ENCODE results near the gene MFN2.
"Not testable (repeated sequence)": the region's sequence is repeated elsewhere in the genome, so short reads cannot be mapped to it uniquely, and the experiment has no call there.

Gene MFN2

DNA sequence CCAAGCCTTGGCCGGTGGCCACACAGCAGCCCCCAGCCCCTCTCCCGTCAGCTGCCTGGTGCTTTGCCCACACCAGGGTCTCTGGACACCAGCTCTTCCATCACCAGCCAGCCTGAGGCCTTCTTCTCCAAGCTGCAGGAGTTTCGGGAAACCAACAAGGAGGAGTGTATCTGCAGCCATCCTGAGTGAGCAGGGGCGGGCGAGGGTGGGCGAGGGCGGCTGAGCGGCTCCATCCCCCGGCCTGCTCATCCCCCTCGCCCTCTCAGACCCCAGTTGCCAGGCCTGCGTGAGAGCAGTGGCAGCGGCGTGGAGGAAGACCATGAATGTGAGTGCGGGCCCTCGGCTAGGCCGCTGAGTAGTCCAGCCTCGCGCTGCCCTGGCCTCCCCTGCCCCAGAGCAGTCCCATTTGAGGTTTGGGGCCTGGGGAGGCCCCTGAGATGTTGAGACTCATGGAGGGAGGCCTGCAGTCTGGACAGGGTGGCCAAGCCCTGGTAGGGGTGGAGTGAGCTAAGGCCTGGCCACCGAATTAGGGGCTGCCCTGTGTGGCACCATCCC lies 48.8 kb downstream of the MFN2 start:
- no peak for DNase-seq

GRCh38 chr1:12029720-12030339 lies 49.6 kb downstream of the MFN2 start:
- DNase-seq, result no peak

DNA sequence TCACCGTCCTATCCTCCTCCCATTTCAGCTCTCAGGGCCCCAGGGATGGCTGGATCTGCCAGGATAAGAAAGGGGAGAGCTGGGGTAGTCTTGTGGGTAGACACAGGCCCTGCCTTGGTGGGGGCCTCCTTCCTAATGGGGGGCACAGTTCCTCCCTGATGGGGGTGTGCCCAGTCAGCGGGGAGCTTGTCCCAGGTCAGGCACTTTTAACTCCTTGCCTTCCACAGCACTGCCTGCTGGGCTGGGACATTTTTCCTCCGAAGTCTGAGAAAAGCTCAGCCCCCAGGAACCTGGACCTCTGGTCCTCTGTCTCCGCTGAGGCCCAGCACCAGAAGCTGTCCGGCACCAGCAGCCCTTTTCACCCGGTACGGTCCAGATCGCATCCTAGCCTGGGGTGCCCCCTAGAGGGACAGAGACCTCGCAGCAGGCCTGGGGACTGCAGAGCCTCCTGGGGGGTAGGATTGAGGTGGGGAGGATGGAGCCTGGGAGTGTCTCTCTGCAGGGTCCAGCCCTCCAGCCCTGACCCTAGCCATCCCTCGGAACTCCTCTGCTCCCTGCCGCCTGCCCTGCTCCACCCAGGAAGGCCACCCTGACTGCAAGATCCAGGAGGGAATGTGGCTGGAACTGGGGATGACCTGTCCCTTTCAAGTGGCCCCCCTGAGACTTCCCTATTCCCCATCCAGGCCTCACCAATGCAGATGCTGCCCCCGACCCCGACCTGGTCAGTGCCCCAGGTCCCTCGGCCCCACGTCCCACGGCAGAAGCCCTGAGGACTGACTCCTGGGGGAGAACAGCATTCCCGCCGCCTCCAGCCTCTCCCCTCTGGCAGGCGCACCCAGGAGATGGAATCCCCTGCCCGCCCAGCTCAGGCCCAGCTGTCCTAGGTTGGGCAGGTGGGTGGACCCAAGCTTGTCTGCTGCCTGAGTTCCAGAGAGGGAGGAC lies 51.1 kb downstream of the MFN2 start:
- no peak for DNase-seq

GRCh38 chr1:12032161-12032621 lies 51.9 kb downstream of the MFN2 start:
- no peak for DNase-seq

- not testable (repeated sequence) for DNase-seq
These were observed 53.2 kb downstream of the MFN2 start for GRCh38 chr1:12033441-12033840.

DNA sequence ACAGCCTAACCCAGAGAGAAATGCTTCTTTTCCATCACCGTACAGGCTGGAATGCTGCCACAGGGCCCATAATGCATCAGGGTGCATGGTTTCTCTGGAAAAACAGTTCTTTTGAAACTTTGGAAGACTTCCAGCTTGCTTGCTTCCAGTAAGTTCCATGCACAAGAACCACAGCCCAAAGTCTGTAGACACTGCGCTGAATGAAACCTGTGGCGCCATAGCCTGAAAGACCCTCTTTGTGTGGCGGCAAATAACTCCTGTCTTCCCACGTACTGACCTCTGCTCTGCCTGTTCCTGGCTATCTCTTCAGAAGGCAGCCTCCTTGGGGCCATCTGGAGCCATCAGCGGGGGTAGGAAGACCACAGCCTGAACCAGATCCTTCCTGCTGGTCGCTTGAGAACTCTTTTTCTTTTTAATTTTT lies 54.1 kb downstream of the MFN2 start:
- no peak for DNase-seq

GRCh38 chr1:12035312-12035711 lies 55.1 kb downstream of the MFN2 start:
- DNase-seq, result no peak

DNA sequence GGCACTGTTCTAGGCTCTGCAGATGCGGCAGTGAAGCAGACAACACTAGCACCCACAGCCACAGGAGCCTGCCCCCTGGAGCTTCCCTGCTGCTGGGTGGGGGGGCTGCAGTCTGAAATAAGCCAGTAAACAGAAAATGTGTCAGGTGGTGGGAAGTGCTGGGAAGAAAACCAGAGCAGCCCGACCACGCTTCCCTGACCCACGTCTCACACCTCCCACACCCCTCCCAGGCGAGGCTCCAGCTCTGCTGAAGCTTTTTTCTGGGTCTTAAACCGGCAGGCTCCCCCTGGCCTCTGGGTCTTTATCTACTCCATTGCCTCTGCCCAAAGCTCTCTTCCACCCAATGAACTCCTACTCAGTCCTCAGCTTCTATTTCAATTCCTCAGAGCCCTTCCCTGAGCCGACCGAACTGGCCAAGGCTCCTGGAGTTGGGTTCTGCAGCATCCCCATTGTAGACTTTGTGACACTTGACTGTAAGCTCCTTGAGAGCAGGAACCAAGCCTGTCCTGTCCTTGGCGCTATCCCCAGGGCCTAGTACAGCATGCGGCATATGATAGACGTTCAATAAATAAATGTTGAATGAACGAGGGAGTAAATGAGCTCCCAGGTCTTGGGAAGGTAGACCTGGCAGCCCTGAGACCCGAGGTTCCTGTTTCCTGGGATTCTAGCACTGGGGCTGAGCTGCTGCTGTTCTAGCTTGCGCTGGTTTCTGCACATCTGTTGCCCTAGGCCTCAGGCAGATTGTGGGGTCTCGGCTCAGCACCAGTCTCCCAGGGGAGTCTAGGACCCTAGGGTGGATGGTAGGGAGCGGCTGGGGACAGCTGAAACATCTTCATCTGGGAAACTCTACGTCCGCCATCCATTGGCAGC lies 57.5 kb downstream of the MFN2 start:
- no peak for DNase-seq

DNA sequence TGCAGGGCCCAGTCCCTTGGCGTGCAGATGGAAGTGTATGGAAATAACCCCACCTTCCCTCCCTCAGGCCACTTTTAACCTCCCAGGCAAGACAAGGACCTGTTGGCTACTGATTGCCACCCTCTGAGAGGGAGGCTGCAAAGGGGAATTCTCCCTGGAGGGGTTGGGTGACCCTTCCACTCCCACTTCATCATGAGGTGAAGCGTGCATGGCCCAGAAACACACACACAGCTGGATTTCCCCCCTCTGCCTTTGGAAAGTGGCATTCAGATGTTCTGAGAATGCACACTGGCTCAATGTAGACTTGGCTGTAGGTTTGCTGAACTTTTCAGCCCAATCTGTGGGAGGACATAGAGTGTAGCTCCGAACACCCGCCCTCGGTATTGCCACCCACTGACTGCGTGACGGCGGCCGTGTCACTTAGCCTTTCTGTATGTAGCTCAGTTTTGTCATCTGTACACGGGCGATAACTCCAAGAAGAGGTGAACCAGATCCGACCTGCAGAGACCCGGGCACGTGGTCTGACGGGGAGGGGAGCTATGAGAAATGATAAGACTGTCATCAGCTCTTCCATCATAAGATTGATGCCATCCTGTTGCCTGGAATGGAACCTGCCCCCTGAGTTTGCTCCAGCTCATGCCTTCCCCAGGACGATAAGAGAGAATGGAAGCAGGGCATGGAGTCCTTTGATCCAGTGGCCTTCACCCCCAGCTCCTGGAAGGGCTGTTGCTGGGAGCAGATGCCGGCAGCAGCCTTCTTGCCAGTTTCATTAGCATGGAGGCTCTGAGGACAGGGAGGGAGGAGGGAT lies 58.3 kb downstream of the MFN2 start:
- no peak for DNase-seq

- DNase-seq, result no peak
These were observed 58.9 kb downstream of the MFN2 start for GRCh38 chr1:12039164-12039525.

- not testable (repeated sequence) for DNase-seq
These were observed 59.7 kb downstream of the MFN2 start for GRCh38 chr1:12039824-12040456.

- DNase-seq, result no peak
These were observed 60.3 kb downstream of the MFN2 start for GRCh38 chr1:12040457-12041051.

GRCh38 chr1:12044187-12044877 lies 64.1 kb downstream of the MFN2 start:
- not testable (repeated sequence) for DNase-seq

DNA sequence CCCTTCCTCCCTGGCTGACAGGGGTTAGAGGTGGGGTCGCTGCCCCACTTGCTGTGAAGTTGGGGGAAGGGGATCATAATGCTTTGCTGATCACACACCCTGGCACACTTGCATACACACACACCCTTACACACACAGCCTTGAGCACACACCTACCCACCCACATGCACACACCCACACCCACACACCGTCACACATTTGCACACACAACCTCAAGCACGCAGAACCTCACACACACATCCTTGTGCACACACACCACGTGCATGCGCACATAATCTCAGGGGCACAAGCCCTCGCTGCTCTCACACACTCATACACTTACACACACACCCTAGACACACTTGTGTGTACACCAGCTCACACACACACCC lies 66.5 kb downstream of the MFN2 start:
- DNase-seq, result no peak

- no peak for DNase-seq
These were observed 67.1 kb downstream of the MFN2 start for GRCh38 chr1:12047120-12047876.

DNA sequence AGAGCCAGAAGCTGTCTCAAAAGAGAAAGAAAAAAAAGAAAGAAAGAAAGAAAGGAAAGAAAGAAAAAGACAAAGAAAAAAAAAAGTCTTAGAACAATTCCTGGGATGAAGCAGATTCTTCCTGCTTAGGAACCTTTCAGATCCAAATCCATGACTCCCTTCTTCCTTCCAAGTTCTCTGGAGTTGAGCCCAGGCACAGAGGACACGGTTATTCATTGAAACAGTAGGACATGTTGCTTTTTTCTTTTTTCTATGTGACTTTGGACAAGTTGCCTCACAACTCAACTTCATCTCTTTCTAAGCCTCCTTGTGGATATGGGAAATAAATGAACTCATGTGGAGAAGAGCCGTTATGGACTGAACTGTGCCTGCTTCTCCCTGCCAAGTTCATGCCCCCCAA lies 68.1 kb downstream of the MFN2 start:
- no peak for DNase-seq

DNA sequence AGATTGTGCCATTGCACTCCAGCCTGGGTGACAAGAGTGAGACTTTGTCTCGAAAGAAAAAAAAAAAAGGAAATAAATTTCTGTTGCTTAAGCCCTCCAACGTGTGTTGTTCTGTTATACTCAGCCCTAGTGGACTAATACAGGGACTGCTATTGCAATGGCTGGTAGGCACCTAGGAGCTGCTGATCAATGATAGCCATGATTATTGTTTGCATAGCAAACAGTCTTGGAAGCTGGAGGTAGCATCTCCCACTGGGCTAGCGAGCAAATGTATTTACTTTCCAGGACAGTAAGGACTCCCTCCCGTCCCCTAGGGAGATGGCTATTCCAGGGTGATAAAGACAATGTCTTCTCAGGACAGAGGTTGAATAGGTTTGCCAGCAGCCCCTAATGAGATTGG lies 69.4 kb downstream of the MFN2 start:
- DNase-seq, result no peak

- DNase-seq, result no peak
These were observed 71.1 kb downstream of the MFN2 start for GRCh38 chr1:12051361-12051760.

DNA sequence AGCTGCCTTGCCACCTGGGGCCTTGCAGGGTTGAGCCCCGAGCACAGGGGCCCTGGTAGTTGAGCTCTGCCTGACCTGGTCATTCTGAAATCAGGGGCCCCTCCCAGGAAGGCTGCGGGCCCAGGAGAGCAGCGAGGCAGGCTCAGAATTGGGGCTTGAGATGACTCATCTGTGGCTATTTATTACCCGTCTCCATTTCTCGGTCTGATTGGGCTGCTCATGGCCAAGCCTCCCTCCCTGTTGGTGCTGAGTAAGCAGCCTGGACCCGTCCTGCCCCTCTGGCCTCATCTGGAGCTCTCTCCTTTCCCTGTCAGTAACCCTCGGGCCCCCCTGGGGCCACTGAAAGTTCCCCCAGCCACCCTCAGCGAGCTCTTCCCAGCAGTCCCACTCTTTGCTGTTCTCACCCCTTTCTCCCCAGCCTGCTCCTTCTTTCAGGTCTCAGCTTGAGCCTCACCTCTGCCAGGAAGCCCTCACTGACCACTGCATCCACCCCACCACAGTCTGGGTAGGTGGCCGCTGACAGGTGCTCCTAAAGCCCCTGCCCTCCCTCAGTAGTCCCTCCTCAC lies 71.8 kb downstream of the MFN2 start:
- DNase-seq, result no peak
